ENCODE data around the gene FAM229A.
"Not testable (repeated sequence)": the region's sequence is repeated elsewhere in the genome, so short reads cannot be mapped to it uniquely, and the experiment has no call there.

FAM229A gene

GRCh38 chr1:32362474-32363313 is at the start of gene FAM229A, which contains the start of gene TSSK3:
Gene FAM229A (minus strand): TSS chr1:32362485. CDS start chr1:32362091, 394 bp downstream.
Gene TSSK3 (plus strand): TSS chr1:32362539. CDS start chr1:32362702, 163 bp downstream.
- DNase-seq = no peak

GRCh38 chr1:32411261-32411660 is 49.0 kb upstream of the FAM229A start:
- DNase-seq = no peak

GRCh38 chr1:32406629-32407111 is 44.4 kb upstream of the FAM229A start:
- no peak for DNase-seq

GRCh38 chr1:32405672-32406467 is 43.6 kb upstream of the FAM229A start:
- no peak for DNase-seq

GRCh38 chr1:32404946-32405345 is 42.7 kb upstream of the FAM229A start:
- DNase-seq = no peak

GRCh38 chr1:32400876-32401631 is 38.8 kb upstream of the FAM229A start:
- peak; percentile 80 for DNase-seq

GRCh38 chr1:32399843-32400242 is 37.6 kb upstream of the FAM229A start:
- DNase-seq = no peak

GRCh38 chr1:32398401-32398800 is 36.1 kb upstream of the FAM229A start:
- DNase-seq = no peak

GRCh38 chr1:32396524-32396923 is 34.2 kb upstream of the FAM229A start:
- not testable (repeated sequence) for DNase-seq

- DNase-seq = peak; percentile 58
Measured at GRCh38 chr1:32394890-32395432, 32.7 kb upstream of the FAM229A start.

- DNase-seq = peak; percentile 99
Measured at GRCh38 chr1:32394141-32394889, 32.0 kb upstream of the FAM229A start, which contains the start of gene BSDC1. Gene BSDC1 (minus strand): TSS chr1:32394441. CDS start chr1:32394414, 27 bp downstream.

- DNase-seq = peak; percentile 44
Measured at GRCh38 chr1:32393832-32394140, 31.5 kb upstream of the FAM229A start.

- no peak for DNase-seq
Measured at GRCh38 chr1:32393136-32393535, 30.9 kb upstream of the FAM229A start.

- DNase-seq = no peak
Measured at GRCh38 chr1:32392325-32392724, 30.0 kb upstream of the FAM229A start.

- DNase-seq = no peak
Measured at GRCh38 chr1:32390904-32391870, 28.9 kb upstream of the FAM229A start.

- DNase-seq = no peak
Measured at GRCh38 chr1:32388641-32389040, 26.4 kb upstream of the FAM229A start.

GRCh38 chr1:32386676-32387392 is 24.5 kb upstream of the FAM229A start:
- no peak for DNase-seq

- no peak for DNase-seq
Measured at GRCh38 chr1:32380057-32380456, 17.8 kb upstream of the FAM229A start.

- DNase-seq = no peak
Measured at GRCh38 chr1:32377541-32378220, 15.4 kb upstream of the FAM229A start.

Measured in NCI-H345 (cell line).